ENCODE data around the gene RFX8.

The RFX8 gene

GRCh38 chr2:101386599-101387150, 88.2 kb downstream of the RFX8 start:
- in situ Hi-C loops (cut with MboI; ENCODE audit: low sequenced_read_pairs): no loop called here

GRCh38 chr2:101383016-101383541, 91.8 kb downstream of the RFX8 start:
- in situ Hi-C loops (cut with MboI; ENCODE audit: low sequenced_read_pairs): no loop called here

DNA sequence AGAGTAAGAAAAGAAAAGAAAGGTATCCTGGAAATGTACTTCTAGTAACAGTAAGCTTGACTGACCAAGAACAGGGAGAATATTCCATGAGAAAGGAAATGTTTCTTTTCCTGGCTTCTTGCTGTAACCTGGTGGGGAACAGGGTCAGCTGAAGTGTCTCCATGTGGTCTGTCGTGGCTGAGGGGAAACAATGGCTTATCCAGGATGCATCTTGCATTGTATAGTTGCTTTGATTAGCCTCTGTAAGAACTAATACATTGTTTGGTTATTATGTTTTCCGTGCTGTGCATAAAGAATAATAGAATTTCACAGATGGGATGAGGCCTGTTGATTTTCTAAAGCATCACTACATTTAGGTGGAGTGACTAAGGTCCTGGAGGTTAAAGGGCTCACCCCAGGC, 92.5 kb downstream of the RFX8 start:
- in situ Hi-C loops (cut with MboI; ENCODE audit: low sequenced_read_pairs): no loop called here

- in situ Hi-C loops (cut with MboI; ENCODE audit: low sequenced_read_pairs): no loop called here
Measured at GRCh38 chr2:101380376-101380775, 94.5 kb downstream of the RFX8 start.

GRCh38 chr2:101379091-101379490, 95.8 kb downstream of the RFX8 start:
- in situ Hi-C loops (cut with MboI; ENCODE audit: low sequenced_read_pairs): no loop called here

DNA sequence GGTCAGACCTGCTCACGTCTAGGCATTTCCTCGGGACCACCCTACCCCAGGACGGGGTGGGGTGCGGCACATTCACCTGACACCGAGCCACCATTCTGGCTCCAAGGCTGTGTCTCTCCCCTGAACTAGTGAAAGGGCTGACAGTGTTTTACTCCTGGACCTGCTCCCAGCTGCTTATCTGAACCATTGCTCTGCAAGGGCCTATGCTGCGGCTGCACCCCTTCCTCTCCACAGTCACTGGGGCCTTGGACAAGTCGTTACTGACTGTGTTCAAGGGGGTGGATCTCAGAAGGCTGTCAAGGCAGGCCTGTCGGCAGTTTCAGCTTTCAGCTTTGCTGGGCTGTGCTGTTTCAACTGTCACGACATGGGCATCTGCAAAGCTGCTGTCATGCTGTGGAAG, 99.3 kb downstream of the RFX8 start:
- in situ Hi-C loops (cut with MboI; ENCODE audit: low sequenced_read_pairs): no loop called here

DNA sequence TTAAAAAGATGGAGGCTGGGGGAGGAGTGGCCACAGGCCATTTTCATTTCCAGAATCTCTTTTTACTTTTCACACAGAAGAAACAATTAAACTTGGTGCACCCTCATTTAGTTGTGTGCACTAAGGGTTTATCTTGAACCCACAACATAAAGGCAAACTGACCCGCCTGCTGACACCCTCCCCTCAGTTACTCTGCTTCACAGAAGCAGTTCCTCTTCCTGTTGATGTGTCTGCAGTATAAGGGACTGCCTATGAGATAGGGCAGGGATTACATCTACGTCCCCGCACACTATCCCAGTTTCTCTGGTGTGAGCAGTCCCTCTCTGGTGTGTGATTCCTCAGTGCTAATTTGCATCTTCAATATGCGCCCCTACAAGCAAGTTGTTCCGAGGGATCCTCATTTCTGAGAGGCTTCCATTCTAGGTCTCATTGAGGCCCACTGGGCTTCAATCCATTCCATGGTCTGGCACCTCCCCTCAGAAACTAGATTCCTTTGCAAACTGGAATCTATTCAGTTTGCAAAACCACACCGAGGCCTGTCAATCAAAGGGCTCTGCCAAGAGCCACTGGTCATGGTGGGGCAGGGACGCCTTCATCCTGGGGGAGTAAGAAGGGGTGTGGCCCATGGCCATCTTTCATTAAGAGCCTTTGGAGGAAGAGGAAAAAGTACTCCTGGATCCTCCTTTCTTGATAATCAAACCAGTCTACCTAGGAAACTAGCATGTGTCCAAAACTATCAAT, 99.9 kb downstream of the RFX8 start:
- in situ Hi-C loops (cut with MboI; ENCODE audit: low sequenced_read_pairs): no loop called here

DNA sequence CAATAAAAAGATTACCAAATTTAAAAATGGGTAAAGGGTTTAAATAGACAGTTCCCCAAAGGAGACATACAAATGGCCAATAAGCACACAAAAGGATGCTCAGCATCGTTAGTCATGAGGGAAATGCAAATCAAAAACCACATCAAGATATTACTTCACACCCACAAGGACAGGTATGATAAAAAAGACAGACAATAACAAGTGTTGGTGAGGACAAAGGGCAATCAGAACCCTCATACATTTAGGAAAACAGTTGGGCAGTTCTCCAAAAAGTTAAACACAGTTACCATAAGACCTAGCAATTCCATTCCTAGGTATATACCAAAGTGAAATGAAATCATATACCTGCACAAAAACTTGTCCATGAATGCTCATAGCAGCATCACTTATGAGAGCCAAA, 102.1 kb downstream of the RFX8 start:
- in situ Hi-C loops (cut with MboI; ENCODE audit: low sequenced_read_pairs): no loop called here

- in situ Hi-C loops (cut with MboI; ENCODE audit: low sequenced_read_pairs): no loop called here
Measured at GRCh38 chr2:101371636-101372035, 103.3 kb downstream of the RFX8 start.

- in situ Hi-C loops (cut with MboI; ENCODE audit: low sequenced_read_pairs): no loop called here
Measured at GRCh38 chr2:101369100-101369499, 105.8 kb downstream of the RFX8 start.

GRCh38 chr2:101368376-101368775, 106.5 kb downstream of the RFX8 start:
- in situ Hi-C loops (cut with MboI; ENCODE audit: low sequenced_read_pairs): no loop called here

DNA sequence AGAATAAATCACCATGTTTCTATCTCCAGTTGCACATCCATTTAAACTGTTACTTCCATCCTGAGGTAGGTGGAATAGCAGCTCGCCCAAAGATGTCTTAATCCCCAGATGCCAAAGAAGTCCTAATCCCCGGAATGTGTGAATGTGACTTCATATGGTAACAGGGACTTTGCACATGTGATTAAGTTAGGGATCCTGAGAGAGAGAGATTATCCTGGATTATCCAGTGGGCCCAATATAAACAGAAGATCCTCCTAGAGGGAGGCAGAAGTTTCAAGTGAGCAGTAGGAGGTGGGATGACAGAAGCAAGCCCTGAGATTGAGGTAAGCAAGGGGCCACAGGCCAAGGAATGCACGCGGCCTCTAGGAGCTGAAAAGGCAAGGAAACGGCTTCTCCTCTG, 107.4 kb downstream of the RFX8 start:
- in situ Hi-C loops (cut with MboI; ENCODE audit: low sequenced_read_pairs): no loop called here

DNA sequence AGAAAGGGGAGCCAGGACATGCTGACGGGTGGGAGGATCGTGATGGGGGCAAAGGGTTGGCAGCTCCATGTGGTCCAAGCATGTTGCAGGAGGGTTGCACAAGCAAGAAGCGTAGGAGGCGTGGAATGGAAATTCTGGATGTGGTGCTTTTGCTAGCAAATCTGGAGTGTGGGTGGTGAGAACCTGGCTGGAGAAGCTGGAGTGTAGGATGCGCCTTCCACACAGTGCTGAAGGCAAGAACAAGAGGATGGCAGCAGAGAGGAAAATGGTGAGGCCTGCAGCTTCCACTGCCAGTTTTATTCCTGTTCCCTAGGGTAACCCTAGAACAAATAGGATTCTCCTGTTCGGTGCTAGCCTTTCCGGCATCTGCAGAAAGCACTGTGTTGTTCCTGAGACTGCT, 110.0 kb downstream of the RFX8 start:
- in situ Hi-C loops (cut with MboI; ENCODE audit: low sequenced_read_pairs): no loop called here

DNA sequence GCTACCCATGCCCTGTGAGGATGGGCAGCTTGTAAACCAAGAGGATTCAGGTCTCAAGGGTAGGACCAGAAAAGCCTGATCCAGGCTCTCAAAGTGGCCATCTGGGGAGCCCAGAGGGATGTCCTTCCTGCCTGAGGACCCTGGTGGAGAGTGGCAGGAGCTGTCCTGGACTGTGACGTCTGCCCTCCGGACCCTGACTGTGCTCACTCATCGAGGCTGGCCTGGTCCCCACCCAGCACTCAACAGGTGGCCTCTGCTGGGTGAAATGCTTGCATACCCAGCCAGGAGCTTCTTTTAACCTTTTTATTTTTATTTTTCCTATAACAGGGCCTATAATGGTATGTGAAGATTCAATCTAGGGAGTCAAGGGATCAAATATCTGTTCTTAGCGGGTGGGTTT, 112.1 kb downstream of the RFX8 start:
- in situ Hi-C loops (cut with MboI; ENCODE audit: low sequenced_read_pairs): no loop called here

DNA sequence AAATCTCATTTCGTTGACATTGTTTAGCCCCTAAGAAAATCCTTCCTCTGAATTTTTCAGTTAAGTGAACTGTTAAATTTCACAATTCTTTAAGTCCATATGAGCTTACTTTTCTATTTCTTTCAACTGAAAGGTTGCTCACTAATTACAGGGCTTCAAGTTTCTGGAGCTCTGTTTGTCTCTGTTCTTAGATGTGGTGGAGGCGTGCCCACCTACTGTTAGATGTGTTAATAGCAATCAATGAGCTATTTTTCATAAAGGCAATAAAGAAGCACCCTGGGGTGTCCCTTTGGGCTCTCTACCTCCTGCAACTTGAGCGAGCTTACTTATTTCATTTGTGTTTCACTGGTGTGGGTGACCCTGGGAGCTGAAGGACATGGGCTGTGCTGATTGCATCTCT, 112.6 kb downstream of the RFX8 start:
- in situ Hi-C loops (cut with MboI; ENCODE audit: low sequenced_read_pairs): no loop called here

DNA sequence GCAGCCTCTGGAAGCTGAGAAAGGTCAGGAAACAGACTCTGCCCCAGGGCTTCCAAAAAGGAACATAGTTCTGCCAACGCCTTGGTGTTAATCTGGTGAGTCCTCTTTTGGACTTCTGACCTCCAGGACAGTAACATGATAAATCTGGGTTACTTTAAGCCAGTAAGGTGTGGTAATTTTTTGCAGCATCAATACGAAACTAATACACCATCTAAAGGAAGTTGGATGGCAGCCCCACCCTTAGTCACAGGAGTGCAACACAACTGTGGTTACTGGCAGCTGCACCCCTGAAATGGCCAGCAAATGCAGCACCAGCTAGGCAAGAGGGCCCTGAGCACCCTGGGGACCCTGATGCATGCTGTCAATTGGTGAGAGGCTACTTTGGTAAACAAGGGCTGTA, 113.4 kb downstream of the RFX8 start:
- in situ Hi-C loops (cut with MboI; ENCODE audit: low sequenced_read_pairs): no loop called here

DNA sequence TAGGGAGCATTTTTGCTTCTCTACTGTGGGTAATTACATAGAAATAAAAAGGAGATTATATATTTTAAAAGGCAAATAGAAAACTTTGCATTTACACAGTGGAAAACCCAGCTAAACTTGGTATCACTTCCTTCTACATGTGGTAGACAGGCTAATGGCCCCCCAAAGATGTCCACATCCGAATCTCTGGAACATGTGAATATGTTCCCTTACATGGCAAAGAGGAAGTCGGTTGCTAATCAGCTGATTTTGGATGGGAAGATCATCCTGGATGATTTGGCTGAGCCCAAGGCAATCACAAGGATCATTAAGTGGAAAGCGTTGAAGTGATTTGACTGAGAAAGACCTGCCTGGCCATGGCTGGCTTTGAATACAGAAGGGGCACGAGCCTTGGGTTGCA, 113.8 kb downstream of the RFX8 start:
- in situ Hi-C loops (cut with MboI; ENCODE audit: low sequenced_read_pairs): no loop called here

GRCh38 chr2:101360232-101360631, 114.7 kb downstream of the RFX8 start:
- in situ Hi-C loops (cut with MboI; ENCODE audit: low sequenced_read_pairs): no loop called here

GRCh38 chr2:101359410-101359954, 115.4 kb downstream of the RFX8 start:
- in situ Hi-C loops (cut with MboI; ENCODE audit: low sequenced_read_pairs): no loop called here

DNA sequence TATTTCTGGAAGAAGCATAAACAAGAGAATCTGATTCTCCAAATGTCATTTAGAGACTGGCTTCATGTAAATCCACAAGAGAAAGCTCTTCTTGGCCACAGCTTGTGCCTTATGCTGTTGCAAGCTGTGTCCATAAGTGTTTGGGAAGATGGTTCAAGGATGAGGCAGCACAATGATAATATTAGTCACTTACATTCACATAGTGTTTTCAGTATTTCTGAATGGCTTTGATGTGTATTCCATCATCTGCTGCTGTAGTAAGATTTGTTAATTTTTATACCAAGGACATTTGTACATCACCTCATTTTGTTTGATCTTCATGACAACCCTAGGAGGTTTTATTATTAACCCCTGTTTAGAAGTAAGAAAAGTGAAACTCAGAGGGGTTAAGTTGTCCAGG, 117.5 kb downstream of the RFX8 start:
- in situ Hi-C loops (cut with MboI; ENCODE audit: low sequenced_read_pairs): no loop called here

DNA sequence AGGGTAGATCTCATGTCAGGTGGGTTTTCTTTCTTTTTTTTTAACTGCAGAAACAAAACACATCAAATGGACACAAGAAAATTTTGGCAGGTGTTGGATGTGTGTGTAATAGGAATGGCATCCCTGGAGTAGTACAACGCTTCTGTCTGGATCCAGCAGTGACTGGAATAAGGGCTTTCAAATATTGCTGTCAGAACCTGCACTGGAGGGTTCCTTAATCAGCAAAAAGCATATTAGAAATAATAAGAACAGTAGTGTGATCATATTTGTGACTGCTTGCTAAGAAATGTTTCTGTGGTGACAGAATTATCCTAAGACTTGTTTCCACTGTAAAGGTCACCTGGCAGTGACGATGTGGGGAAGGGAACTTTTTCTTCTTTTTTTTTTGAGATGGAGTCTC, 118.4 kb downstream of the RFX8 start:
- in situ Hi-C loops (cut with MboI; ENCODE audit: low sequenced_read_pairs): no loop called here

DNA sequence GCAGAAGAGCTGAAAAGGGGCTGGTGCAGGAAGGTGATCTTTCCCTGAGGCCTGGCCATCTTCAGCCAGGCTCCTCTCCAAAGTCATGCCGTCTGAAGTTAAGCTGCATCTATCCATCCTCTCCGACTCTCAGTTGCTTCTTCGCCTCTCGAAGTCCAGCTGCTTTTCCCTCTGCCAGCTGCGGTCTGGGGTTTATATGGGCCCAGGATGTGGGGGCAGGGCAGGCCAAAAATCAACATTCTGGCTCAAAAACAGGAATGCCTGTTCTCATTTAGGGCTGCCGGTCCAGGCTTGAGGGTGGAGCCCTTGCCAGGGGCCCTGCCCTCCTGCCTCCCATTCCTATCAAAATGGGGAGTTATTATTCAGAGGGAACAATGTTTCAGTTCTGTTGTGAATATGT, 118.9 kb downstream of the RFX8 start:
- in situ Hi-C loops (cut with MboI; ENCODE audit: low sequenced_read_pairs): no loop called here
